Stimulated activated effector memory CD8-positive, alpha-beta T cell treated with anti-CD3 and anti-CD28 coated beads, Interleukin-12 subunit alpha, Interleukin-12 subunit beta, amount 100 ng/mL, for 72 hours (primary cell): Measurements from ENCODE around the gene PROSER3.

Source experiments
- ATAC-seq: fragments of 150-1000 bp; cut with Tn5 transposase; 2 replicates; pipeline ENCODE4 v1.10.0; 2021
- DNase-seq, 2 donors: peaks; one replicate each; pipeline ENCODE4 v3.0.0; 2021 to 2022; ENCODE audit warnings: low spot score in 2 of 2
- H3K27ac Mint-ChIP-seq: one replicate; pipeline ENCODE4 v1.8.0; 2022; ENCODE audit warnings: mild to moderate bottlenecking, mixed read lengths
- H3K36me3 Mint-ChIP-seq: one replicate; pipeline ENCODE4 v1.8.0; 2022; ENCODE audit warnings: mild to moderate bottlenecking, mixed read lengths
- H3K4me1 Mint-ChIP-seq: one replicate; pipeline ENCODE4 v1.8.0; 2022; ENCODE audit warnings: mixed read lengths
- H3K4me3 Mint-ChIP-seq: one replicate; pipeline ENCODE4 v1.8.0; 2022; ENCODE audit warnings: mild to moderate bottlenecking, mixed read lengths
- H3K9me3 Mint-ChIP-seq: one replicate; pipeline ENCODE4 v1.8.0; 2022; ENCODE audit warnings: mixed read lengths

PROSER3 gene

GRCh38 chr19:35740423-35741202 is 17.4 kb upstream of the PROSER3 start:
- Mint-ChIP-seq H3K36me3 (peaks cover 88% of the 10 kb centered on the region), H3K9me3 (no peaks in the 10 kb centered on the region), H3K4me3 (peak overlapping the region; percentile 94), H3K4me1 (peaks cover 67% of the 10 kb centered on the region), H3K27ac (peak overlapping the region; percentile 94)
- ATAC-seq (peak; percentile 78), DNase-seq (peak; percentile 87 to 98)

DNA sequence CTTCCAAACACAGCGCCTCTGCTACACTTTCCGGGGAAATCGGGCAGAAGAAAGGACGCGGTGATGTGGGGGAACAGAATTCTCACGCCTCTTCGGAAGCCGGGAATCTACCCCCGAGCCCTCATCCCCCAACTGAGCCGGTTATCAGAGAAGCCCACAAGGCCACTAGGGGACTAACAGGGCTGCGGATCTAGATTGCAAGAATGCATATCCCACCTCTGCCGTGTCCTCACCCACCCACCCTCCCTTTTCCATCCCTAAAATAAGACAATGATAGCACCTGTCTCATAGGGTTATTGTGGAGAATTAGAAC is 16.8 kb upstream of the PROSER3 start:
- Mint-ChIP-seq H3K9me3 (no peaks in the 10 kb centered on the region), H3K4me3 (peak overlapping the region; percentile 94), H3K4me1 (peaks cover 69% of the 10 kb centered on the region), H3K36me3 (peaks cover 82% of the 10 kb centered on the region), H3K27ac (peak overlapping the region; percentile 94)
- ATAC-seq (no peak), DNase-seq (no peak)

GRCh38 chr19:35742121-35742724 is 15.8 kb upstream of the PROSER3 start, which contains the start of gene IGFLR1:
TSS of gene IGFLR1 (minus strand) at chr19:35742452. CDS start at chr19:35741180, 1,272 bp downstream.
- peak; percentile 67 to 83 for DNase-seq
- peak within 1 kb of the TSS; percentile 99 for H3K27ac Mint-ChIP-seq
- H3K36me3 Mint-ChIP-seq = peaks cover 72% of the 10 kb centered on the region
- H3K4me1 Mint-ChIP-seq = peaks cover 70% of the 10 kb centered on the region
- no peaks in the 10 kb centered on the region for H3K9me3 Mint-ChIP-seq
- peak within 1 kb of the TSS; percentile 94 for H3K4me3 Mint-ChIP-seq
- ATAC-seq = peak; percentile 3

DNA sequence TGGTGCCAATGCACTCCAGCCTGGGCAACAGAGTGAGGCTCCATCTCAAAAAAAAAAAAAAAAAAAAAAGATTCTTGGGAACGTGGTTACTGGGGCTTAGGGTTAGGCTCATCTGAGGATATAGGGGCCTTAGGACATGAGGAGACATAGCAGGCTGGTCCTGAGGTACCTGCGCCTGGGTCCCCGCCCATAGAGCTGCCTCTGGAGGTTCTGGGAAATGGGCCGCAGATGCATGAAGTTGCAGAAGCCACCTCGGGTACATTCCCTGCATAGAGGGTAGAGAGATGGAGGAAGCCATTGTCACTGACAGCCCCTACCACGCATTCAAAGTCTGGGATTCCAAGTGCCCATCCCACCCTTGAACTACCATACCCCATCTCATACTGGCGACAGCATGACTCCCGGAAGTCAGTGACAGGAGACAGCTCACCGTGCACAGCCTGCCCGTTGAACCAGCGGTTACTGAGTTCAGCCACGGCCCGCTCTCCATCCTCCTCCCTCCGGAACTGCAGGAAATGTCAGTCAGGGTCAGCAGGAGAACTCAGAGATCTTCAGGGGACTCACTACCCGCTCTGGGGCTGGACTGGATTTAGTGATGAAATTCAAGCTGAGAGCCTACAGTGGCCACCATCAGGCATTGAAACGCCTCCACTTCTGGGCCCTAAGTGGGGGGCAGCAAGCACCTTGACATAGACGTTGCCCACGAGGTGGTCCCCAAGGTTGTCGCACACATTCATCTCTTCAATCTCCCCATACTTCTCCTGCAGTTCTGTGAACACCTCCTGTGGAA is 14.1 kb upstream of the PROSER3 start:
- peaks cover 65% of the 10 kb centered on the region for H3K36me3 Mint-ChIP-seq
- peak overlapping the region; percentile 100 for H3K27ac Mint-ChIP-seq
- ATAC-seq (no peak), DNase-seq (no peak)
- peak overlapping the region; percentile 94 for H3K4me3 Mint-ChIP-seq
- no peaks in the 10 kb centered on the region for H3K9me3 Mint-ChIP-seq
- H3K4me1 Mint-ChIP-seq = peaks cover 71% of the 10 kb centered on the region

GRCh38 chr19:35744430-35745327 is 13.3 kb upstream of the PROSER3 start:
- Mint-ChIP-seq H3K4me1 (peaks cover 71% of the 10 kb centered on the region), H3K9me3 (no peaks in the 10 kb centered on the region)
- DNase-seq = peak; percentile 78 to 96

GRCh38 chr19:35745328-35746086 is 12.5 kb upstream of the PROSER3 start, which contains the start of the genes PSENEN and U2AF1L4:
TSS of gene PSENEN (plus strand) at chr19:35745651. CDS start at chr19:35745931, 280 bp downstream.
TSS of gene U2AF1L4 (minus strand) at chr19:35745418. CDS start at chr19:35745391, 27 bp downstream.
- peak within 1 kb of the TSS; percentile 94 for H3K4me3 Mint-ChIP-seq
- peaks cover 49% of the 10 kb centered on the region for H3K36me3 Mint-ChIP-seq
- peaks cover 76% of the 10 kb centered on the region for H3K4me1 Mint-ChIP-seq
- peak; percentile 88 to 96 for DNase-seq
- ATAC-seq = peak; percentile 73
- H3K9me3 Mint-ChIP-seq = no peaks in the 10 kb centered on the region
- peak within 1 kb of the TSS; percentile 100 for H3K27ac Mint-ChIP-seq

More at GRCh38 chr19:35744430-35745327, 13.3 kb upstream of the PROSER3 start:
- peak; percentile 72 for ATAC-seq
- Mint-ChIP-seq H3K36me3 (peaks cover 57% of the 10 kb centered on the region), H3K27ac (peak overlapping the region; percentile 100), H3K4me3 (peak overlapping the region; percentile 94)

GRCh38 chr19:35746087-35746462 is 11.9 kb upstream of the PROSER3 start:
- ATAC-seq = no peak

DNA sequence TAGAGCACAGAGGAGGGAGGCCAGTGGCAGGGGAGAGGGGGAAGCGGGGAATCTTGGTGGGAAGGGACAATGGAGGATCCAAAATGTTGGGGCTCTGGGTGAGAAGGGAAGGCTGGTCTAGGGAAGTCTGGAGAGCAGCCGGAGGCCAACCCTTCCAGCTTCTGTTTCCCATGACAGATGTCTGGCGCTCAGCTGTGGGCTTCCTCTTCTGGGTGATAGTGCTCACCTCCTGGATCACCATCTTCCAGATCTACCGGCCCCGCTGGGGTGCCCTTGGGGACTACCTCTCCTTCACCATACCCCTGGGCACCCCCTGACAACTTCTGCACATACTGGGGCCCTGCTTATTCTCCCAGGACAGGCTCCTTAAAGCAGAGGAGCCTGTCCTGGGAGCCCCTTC is 11.4 kb upstream of the PROSER3 start:
- DNase-seq = no peak
- H3K9me3 Mint-ChIP-seq = no peaks in the 10 kb centered on the region
- no peak for ATAC-seq
- H3K27ac Mint-ChIP-seq = peak overlapping the region; percentile 100
- H3K4me1 Mint-ChIP-seq = peaks cover 76% of the 10 kb centered on the region
- H3K36me3 Mint-ChIP-seq = peaks cover 39% of the 10 kb centered on the region
- peak overlapping the region; percentile 94 for H3K4me3 Mint-ChIP-seq

More at GRCh38 chr19:35746087-35746462, 11.9 kb upstream of the PROSER3 start:
- H3K36me3 Mint-ChIP-seq = peaks cover 43% of the 10 kb centered on the region
- peak overlapping the region; percentile 94 for H3K4me3 Mint-ChIP-seq
- peaks cover 76% of the 10 kb centered on the region for H3K4me1 Mint-ChIP-seq
- no peak for DNase-seq
- peak overlapping the region; percentile 100 for H3K27ac Mint-ChIP-seq
- no peaks in the 10 kb centered on the region for H3K9me3 Mint-ChIP-seq

- peak; percentile 82 for ATAC-seq
- H3K4me1 Mint-ChIP-seq = peaks cover 63% of the 10 kb centered on the region
- peak within 1 kb of the TSS; percentile 96 for H3K4me3 Mint-ChIP-seq
These were observed 9.6 kb upstream of the PROSER3 start, which contains the start of gene LIN37 for GRCh38 chr19:35748106-35749020. TSS of gene LIN37 (plus strand) at chr19:35748576. CDS start at chr19:35748725, 149 bp downstream.

GRCh38 chr19:35750167-35750566 is 7.8 kb upstream of the PROSER3 start:
- H3K9me3 Mint-ChIP-seq = no peaks in the 10 kb centered on the region
- no peak for ATAC-seq
- H3K27ac Mint-ChIP-seq = peak overlapping the region; percentile 90
- peak overlapping the region; percentile 96 for H3K4me3 Mint-ChIP-seq
- H3K4me1 Mint-ChIP-seq = peaks cover 50% of the 10 kb centered on the region
- DNase-seq = no peak
- H3K36me3 Mint-ChIP-seq = peaks cover 23% of the 10 kb centered on the region

More at GRCh38 chr19:35748106-35749020, 9.6 kb upstream of the PROSER3 start, which contains the start of gene LIN37:
- Mint-ChIP-seq H3K27ac (peak within 1 kb of the TSS; percentile 90), H3K36me3 (peaks cover 23% of the 10 kb centered on the region), H3K9me3 (no peaks in the 10 kb centered on the region)
- DNase-seq = peak; percentile 95 to 99

- ATAC-seq (no peak), DNase-seq (no peak)
- H3K36me3 Mint-ChIP-seq = peaks cover 22% of the 10 kb centered on the region
- peaks cover 45% of the 10 kb centered on the region for H3K4me1 Mint-ChIP-seq
- no peaks in the 10 kb centered on the region for H3K9me3 Mint-ChIP-seq
- no peak overlapping the region for H3K4me3 Mint-ChIP-seq
- H3K27ac Mint-ChIP-seq = no peak overlapping the region
These were observed 5.9 kb upstream of the PROSER3 start for GRCh38 chr19:35751839-35752745.

DNA sequence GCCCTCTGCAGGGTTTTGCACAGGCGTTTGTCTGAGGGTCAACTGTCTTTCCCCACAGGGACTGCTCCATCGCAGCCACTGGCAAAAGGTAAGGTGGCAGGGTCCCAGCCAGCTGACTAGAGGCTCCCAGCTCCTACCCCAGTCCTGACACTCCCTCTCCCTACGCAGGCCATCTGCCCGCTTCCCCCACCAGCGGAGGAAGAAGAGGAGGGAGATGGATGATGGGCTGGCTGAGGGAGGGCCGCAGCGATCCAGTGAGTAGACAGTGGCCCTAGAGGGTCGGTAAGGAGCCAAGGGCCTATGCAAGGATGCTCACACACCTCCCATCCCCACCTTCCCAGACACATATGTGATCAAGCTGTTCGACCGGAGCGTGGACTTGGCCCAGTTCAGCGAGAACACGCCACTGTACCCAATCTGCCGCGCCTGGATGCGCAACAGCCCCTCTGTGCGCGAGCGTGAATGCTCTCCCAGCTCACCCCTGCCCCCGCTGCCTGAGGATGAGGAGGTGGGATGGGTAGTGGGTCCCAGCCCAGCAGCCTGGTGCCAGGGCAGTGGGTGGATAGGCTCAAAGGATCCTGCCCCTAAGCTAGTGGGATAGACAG is 5.1 kb upstream of the PROSER3 start:
- no peak for ATAC-seq
- DNase-seq = no peak
- H3K4me1 Mint-ChIP-seq = peaks cover 51% of the 10 kb centered on the region
- peaks cover 27% of the 10 kb centered on the region for H3K36me3 Mint-ChIP-seq
- H3K27ac Mint-ChIP-seq = no peak overlapping the region
- no peaks in the 10 kb centered on the region for H3K9me3 Mint-ChIP-seq
- no peak overlapping the region for H3K4me3 Mint-ChIP-seq
